HG03457 (cell line): ENCODE results near the gene CASP7.

ENCODE experiments used
- ATAC-seq: cut with Tn5 transposase; IDR thresholded peaks from one replicate; pipeline ENCODE4 v1.9.1; 2021; ENCODE audit warnings: moderate number of reproducible peaks; ENCODE audit not compliant: unreplicated experiment

CASP7 gene

DNA sequence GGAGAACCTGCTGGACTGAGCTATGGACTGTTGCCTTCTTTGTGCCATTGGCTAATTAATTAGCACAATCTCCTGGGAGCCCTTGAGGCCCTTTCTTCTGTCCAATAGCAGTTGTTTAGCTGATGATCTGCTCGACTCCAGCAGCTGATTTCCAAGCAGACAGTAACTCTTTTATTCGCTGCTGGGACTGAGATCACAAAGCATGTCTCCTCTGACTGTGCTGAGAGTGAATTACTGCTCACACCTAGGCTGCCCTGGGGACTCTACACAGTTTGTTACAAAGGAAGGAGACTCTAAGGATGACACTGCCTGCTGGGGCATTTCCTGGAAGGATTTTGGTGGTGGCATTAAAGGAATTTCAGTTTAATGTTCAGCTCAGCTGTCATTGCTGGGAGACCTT lies 31.4 kb downstream of the CASP7 start:
- no peak for ATAC-seq

DNA sequence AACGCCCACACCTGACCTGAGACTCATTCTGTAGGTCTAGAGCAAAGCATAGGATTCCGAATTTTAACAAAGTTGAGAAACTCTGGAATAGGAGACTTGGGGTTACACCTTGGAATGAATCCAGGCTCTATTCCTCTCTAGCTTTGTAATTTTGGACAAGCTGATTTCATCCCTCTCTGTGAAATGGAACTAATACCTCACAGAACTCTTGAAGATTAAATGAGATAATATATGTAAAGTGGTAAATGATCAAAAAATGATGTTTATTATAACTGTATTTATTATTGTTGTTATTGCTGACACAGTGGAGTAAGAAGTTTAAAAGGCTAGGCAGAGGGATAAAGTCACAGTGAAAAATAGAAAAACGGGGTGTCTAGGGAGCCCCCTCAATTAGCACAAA lies 32.3 kb downstream of the CASP7 start:
- ATAC-seq: no peak

DNA sequence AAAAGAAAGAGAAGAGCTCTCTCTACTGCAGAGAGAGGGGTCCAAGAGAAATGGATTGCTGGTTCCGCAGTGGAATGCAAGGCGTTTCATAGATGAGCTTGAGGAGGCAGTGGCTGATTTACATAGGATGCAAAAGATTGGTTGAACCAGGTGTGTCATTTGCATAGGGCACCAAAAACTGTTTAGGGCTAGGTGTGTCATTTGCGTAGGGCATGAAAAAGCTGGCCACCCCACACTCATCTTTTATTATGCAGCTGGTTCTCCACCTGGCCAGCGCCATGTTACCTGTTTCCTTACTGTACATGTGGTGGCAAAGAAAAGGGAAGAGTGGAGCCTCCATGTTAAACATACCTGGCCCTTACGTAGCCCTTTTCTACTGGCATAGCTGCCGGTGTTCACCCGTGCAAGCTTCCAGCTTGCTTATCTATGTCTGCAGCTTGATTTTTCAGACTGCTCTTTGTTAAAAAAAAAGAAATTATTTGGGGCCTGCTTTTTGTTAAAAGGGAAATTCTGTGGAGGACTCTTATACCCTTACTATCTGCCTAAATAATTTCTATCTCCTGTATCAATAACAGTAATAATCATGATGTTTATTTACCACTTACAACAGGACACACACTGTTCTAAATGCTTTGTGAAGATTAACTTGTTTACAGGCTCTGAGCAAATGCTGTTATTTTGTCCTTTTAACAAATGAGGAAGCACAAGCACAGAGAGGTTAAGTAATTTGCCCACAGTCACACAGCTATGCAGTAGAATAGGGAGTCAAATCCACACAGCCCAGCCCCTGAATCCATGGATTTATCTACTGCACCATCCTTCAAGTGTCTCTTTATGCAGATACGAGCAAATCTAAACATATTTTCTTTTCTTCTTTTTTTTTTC lies 33.3 kb downstream of the CASP7 start:
- no peak for ATAC-seq

DNA sequence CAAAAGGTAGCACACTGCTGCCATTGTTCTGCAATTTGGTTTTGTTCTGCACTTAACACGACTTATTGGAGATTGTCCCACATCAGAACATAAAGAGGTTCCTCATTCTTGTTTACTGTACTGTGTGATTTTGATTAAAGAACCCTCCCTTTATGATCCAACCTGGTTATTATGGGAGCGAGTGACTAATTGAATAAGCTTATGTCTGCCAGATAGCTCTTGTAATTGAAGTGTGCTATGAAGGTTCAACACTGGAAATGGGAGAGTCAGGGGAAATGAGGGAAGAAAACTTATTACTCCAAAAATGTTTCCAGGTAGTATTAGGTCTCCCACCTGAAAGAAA lies 33.9 kb downstream of the CASP7 start:
- no peak for ATAC-seq

DNA sequence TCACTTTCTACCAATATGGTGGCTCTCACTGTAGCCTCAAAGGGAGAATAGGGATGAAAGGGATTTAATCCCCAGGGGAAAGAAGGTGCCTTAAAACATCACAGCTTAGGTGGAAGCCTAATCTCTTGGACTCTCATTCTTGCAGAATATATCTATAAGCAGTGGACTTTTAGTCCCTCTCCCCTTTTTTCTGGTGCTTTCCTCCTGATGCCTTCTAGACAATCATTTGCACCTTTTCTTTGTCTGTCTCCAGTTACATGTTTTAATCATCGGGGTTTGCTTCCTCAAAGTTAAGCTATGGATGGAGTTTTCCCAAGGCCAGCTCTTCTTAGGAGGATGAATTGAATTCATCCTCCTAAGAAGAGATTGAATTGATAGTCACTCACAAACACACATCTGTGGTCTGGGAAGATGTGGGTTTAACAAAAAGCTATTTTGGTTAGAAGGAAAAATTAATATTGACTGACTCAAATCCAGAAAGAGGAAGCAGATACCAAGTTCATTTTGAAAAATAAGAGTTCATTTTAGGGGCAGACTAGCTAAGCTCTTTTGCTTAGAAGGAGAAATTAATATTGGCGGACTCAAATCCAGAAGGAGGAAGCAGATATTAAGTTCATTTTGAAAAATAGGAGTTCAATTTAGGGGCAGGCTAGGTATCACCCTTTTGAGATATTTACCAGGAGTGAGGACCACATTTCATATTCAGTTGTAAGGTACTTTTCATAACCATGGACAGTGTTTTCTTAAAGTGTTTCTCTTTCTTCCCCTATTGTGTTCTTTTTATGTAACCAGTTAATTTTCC lies 36.6 kb downstream of the CASP7 start:
- no peak for ATAC-seq

DNA sequence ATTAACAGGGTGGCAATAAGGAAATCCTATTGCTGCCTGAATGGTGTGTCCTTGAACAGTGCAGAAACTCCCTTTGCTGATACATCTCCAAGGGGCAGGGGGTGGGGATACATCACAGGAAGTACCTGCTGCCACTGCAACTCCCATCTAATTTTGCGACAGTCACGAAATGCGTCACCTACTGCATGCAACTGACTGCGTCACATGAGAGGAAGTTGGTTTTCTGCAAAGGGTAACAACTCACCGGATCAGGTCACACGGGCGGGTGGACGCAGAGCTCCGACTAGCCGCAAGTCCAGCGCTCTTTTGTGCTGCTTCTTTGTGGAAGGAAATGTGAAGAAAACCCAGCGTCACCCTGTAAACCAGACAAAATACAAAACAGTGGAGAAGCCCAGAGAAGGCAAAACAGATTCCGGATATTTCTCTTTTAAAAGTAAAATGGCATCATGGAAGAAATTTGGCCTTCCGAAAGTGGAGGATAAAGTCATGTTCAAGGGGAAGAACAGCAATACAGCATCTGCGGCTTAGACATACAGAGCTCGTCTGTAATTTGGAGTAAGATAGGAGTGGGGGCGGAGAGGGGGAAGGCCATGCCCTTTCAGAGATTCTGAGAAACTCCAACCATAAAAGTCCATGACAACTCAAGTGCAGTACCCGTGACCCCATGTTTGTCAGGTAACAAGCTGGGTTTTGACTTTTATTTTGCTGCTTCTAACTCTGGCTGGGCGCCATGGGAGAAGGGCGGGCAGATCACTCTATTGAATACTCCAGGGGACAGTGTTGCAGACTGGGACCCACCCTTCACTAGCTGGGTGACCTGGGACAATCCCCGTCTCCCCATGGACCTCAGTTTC lies 39.5 kb downstream of the CASP7 start:
- ATAC-seq: no peak

DNA sequence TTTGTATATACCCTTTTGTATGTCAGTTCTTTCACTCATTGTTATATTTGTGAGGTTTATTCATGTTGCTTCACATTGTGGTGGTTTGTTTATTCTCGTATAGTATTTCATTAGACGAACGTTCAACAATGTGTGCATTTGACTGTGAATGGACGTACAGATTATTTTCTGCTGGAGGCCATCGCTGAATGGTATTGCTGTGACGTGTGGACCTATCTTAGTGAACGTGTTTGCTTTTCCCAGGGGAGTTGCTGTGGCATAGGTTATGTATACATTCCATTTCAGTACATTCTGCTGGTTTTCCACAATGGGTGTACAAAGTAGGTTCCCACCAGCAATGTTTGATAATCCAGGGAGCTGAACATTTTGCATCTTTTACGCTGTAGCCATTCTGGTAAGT lies 40.7 kb downstream of the CASP7 start:
- no peak for ATAC-seq

DNA sequence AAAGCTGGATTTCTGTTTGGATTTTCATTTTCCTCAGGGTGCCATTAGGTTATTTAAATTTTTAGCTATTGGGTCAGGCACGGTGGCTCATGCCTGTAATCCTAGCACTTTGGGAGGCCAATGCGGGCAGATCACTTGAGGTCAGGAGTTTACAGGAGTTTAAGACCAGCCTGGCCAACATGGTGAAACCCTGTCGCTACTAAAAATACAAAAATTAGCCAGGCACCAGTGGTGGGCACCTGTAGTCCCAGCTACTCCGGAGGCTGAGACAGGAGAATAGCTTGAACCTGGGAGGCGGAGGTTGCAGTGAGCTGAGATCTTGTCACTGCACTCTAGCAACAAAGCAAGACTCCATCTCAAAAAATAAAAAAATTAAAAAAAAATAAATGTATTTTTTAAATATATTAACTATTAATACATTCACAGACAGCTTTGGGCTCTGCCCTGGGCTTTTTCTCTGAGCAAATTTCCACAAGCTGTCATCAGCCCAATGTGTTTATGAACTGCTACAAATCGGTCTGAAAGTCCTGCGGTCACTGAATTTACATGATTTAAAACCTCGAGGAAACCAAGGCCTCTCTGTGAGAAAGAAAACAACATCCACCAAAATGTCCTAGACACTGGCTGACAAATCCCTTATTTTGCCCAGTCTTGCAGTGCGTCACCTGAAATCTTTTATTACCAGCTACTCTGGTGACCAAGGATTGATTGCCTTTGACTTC lies 52.6 kb downstream of the CASP7 start:
- ATAC-seq: no peak

DNA sequence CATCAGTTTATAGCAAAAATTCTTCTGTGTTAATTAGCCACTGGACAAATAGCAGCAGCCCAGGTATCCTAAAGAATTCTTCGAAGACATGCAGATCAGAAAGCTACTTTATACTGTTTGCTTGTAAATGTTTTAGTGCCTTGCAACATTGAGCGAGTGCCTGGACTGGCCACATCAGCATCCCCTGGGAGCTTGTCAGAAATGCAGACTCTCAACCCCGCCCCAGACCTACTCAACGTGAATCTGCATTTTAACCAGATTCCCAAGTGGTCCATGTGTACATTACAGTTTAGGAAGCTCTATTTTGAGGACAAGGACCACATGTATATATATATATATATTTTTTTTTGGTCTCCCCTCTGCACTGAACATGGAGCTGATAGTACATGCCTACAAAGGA lies 53.3 kb downstream of the CASP7 start:
- ATAC-seq: no peak

DNA sequence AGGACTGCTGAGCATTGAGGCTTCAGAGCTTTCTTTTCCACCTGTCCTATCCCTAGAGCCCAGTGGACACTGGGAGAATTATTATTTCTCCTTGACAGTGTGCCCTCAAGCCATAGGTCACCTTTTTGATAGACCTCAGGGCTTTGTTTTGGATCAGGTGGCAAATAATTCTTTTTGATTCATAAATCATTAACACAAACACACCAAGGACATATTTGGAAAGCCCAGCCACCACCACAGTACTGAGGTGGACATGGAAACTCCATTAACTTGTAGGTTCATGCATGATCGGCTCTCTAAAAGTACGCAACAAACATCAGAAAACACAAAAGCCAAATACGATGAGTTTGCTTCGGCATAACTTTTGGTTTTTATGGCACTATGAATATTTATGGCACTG lies 53.9 kb downstream of the CASP7 start:
- ATAC-seq: no peak

DNA sequence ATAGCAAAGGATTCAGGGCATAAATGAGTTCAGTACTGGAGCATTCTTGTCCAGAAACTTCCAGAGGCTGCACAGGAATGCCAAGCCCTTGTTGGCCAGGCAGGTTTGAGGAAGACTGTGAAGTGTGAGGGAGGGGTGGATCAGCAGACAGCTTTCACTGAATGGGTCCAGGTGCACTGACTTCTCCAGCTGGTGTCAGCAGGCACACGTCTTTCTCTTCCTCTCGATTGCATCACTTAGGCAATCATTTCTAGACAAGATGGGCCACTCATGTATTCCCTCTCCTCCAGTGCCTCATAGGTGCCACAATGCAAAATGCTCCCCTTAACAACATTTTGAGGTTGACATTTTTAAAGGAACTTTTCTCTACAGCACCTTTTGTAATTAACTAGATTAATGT lies 56.2 kb downstream of the CASP7 start:
- peak; percentile 89 for ATAC-seq

DNA sequence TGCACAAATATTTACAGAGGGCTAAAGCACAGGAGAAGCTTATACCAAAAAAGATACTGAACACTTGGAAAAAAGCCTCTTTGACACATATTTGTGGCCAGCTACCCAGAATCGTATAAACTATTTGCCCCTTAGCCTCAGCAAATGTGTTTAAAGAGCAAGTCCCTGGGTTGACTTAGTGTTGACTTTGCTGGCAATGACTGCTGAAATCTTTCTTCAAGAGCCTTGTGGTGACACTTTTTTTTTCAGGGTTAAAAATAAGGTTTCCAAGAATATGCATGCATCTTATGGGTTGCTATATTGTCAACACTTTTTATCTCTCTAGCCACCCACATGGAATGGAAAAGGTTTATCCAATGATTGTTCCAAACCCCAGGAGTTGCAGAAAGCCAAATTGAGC lies 56.9 kb downstream of the CASP7 start:
- ATAC-seq: no peak

DNA sequence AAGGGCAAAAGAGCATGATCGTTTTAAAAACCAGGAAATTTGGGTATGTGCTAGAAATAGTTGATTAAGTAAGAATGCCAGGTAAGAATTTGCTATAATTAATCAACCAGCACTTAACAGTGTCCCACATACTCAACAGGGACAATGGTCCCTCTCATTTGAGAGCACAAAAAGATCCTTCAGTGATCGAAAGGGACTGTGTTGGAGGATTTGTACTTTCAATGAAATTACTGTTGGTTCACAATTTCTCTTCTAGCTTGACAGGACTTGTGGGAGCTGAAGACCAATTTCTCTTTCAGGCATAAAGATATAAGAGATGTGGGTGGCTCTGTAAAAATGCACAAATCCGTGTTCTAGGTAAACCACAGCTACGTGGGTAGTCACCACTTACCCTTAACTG lies 59.3 kb downstream of the CASP7 start:
- ATAC-seq: no peak

DNA sequence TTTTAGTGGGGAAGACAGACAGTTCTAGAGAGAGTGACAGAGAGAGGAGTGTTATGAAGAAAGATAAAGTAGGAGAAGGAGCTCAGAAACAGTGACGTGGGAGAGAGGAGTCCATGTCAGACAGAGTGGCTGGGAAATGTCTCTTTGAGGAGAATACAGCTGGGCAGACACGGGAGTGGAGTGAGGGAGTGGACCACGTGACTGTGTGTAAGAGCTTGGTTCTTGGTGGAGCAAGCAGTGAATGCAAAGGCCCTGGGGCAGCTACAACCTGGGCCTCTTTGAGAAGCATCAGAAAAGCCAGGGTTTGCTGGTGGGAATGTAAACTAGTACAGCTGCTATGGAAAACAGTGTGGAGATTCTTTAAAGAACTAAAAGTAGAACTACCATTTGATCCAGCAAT lies 59.9 kb downstream of the CASP7 start:
- ATAC-seq: no peak

DNA sequence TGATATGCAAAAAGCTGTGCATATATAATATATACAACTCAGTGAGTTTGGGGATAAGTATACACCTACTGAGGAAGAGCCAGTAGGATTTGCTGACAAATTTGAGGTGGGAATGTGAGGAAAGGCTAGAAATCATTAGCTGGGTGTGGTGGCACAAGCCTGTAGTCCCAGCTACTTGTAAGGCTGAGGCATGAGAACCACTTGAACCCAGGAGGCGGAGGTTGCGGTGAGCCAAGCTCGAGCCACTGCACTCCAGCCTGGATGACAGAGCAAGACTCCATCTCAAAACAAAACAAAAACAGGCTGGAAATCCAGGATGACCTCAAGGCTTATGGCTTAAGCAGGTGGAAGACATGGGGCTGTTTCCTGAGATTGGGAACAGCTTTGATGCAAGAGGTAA lies 61.1 kb downstream of the CASP7 start:
- ATAC-seq: no peak

DNA sequence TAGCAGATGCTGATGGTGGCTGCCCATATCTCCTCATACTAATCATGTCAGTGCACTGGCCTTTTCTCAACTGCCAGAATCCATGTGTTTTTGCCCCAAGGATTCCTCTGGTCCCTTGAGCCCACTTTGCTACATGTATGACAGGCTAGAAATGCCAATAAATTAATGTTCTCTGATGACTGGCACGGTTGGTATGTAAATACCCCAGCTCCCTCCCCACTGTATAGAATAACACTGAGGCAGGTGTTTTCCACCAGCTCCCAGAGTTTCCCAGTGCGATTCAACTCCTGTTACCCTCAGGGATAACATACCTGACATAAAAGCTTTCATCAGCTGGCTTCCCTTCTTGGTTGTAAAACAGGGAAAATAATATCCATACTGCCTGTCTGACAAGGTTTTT lies 62.8 kb downstream of the CASP7 start:
- no peak for ATAC-seq

DNA sequence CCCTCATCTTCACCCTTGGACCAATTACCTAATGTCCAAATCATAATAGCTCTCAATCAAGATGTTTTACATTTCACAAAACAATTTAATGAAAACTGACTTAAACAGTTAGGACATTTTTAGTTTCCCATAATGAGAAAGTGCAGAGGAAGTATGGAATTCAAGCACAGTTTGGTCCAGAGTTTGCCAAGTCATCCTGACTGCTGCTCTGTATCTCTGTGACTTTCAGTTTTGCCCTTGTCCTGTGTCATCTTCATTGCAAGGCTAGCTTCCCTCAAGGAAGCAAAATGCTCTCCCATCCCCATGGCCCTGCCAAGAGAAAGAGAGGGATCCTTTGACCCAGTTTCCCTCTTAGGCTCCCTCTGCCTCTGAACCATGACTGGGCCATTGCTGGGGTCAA lies 63.9 kb downstream of the CASP7 start:
- ATAC-seq: no peak

DNA sequence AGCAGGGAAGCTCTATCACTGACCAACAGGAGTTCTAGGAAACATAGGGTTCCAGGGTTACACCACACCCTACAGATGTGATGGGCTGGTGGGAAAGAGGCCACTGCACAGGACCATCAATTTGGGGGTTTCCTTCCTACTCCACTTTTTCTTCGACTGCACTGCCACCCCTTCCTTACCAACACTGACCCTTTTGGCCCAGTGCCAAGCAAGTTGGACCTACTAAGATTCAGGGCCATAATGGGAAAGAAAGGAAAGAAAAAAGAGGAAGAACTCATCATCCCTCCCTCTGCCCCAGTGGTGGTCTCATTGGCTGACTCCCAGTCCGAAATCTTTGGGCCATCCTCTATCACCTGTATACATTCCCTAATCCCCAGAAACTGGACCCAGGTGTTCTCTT lies 65.7 kb downstream of the CASP7 start:
- no peak for ATAC-seq

DNA sequence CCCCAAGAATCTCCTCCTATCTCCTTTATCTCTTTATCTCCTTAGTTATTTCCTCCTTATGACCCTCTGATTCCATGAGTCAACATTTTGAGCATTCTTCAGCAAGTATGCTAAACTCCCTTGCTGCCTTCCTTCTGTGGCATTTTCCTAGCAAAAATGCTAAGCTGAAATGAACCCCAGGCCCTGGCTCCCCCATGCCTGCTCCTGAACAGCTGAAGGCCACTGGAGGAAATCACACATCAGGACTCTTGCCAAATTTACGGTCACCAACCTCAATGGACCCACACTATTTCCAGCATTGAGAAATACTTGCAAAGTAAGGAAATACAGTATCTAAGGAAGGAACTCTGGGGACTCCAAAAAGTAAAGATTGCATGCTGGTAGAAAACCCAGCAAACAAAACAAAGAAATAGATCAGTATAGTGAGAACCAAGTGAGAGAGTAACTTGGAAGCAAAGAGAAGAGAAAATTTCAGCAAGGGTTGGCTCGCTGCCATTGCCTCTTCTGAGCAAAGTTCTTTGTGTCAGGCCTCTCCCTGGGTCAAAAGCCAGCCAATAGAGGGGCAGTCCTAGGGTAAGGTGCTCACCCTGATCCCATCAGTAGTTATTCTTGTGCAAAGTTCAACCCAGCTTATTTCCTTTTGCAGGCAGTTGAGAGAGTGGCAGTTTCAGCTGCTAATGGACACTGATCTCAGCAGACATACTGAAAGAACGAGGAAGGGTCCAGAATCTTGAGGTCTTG lies 66.7 kb downstream of the CASP7 start:
- ATAC-seq: no peak

DNA sequence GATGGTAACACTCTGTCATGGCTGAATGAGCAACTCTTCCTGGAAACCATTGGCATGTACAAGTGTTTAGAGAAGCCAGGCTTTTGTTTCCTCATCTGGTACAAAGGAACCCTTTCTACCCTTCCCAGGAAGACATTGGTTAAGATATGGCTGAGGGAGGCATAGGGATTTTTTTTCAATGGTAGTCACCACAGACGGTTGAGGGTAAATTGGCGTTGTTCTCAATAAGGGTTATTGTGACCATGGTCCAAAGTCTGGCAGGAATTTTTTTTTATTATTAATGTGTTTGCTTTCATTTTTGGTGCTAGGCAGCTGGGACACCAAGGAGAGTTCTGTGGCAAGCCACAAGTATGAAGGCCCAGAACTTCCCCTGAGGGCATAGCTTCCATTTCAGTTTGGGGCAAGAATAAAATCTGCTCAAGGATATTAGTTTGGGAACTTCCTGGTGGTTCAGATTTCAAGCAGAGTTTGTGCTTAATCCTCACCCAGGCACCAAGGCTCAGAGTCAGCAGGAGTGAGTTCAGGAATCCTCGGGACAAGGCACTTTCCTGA lies 71.5 kb downstream of the CASP7 start, which contains the start of gene PLEKHS1:
Gene PLEKHS1 (plus strand): TSS at position 502 of the 552 bp plus-strand sequence. CDS start 3,596 bp downstream, outside the sequence.
- ATAC-seq: no peak
